ENCODE data around the gene ERBB4.

Gene ERBB4

GRCh38 chr2:212392043-212392442, 146.6 kb downstream of the ERBB4 start:
- no peaks in the 10 kb centered on the region for H4K20me1 ChIP-seq (ENCODE audit: insufficient read depth, low read length)
- H3K4me1 ChIP-seq (ENCODE audit: low read length), result no peaks in the 10 kb centered on the region
- H3K9me3 ChIP-seq (replicated peaks; ENCODE audit: insufficient read depth, low read length), result no peaks in the 10 kb centered on the region
- H3F3A ChIP-seq (ENCODE audit: insufficient read depth, low read length), result no peaks in the 10 kb centered on the region
- H3K27ac ChIP-seq (ENCODE audit: low read length), result no peak overlapping the region
- H3K4me3 ChIP-seq (ENCODE audit: low read length), result no peak overlapping the region
- no peak overlapping the region for H2AFZ ChIP-seq (ENCODE audit: low read length)
- TF ChIP-seq EZH2phosphoT487 (IDR thresholded peaks at IDR 0.05; ENCODE audit: low read length) (no peak), CTCF (IDR thresholded peaks at IDR 0.05; ENCODE audit: low read length) (no peak), EZH2 (optimal IDR thresholded peaks at IDR 0.05; ENCODE audit: low read depth, low read length) (no peak)
- H3K79me2 ChIP-seq (ENCODE audit: low read length), result no peaks in the 10 kb centered on the region
- H3K36me3 ChIP-seq (replicated peaks; ENCODE audit: insufficient read depth, low read length), result no peaks in the 10 kb centered on the region
- DNase-seq, result no peak
- H3K9ac ChIP-seq (ENCODE audit: low read length), result no peak overlapping the region
- no peaks in the 10 kb centered on the region for H3K27me3 ChIP-seq (replicated peaks; ENCODE audit: insufficient read depth, low read length)
- no peaks in the 10 kb centered on the region for H3K9me2 ChIP-seq (replicated peaks; ENCODE audit: insufficient read depth, low read length)
- H3K4me2 ChIP-seq (ENCODE audit: low read depth, low read length), result no peak overlapping the region

GRCh38 chr2:212387146-212387545, 151.5 kb downstream of the ERBB4 start:
- H3K4me1 ChIP-seq (ENCODE audit: low read length), result no peaks in the 10 kb centered on the region
- H2AFZ ChIP-seq (ENCODE audit: low read length), result no peak overlapping the region
- no peaks in the 10 kb centered on the region for H3K27me3 ChIP-seq (replicated peaks; ENCODE audit: insufficient read depth, low read length)
- H3K9me2 ChIP-seq (replicated peaks; ENCODE audit: insufficient read depth, low read length), result no peaks in the 10 kb centered on the region
- H3K4me2 ChIP-seq (ENCODE audit: low read depth, low read length), result no peak overlapping the region
- H3K79me2 ChIP-seq (ENCODE audit: low read length), result no peaks in the 10 kb centered on the region
- no peaks in the 10 kb centered on the region for H3F3A ChIP-seq (ENCODE audit: insufficient read depth, low read length)
- TF ChIP-seq EZH2phosphoT487 (IDR thresholded peaks at IDR 0.05; ENCODE audit: low read length) (no peak), EZH2 (optimal IDR thresholded peaks at IDR 0.05; ENCODE audit: low read depth, low read length) (no peak), CTCF (IDR thresholded peaks at IDR 0.05; ENCODE audit: low read length) (no peak)
- no peak overlapping the region for H3K27ac ChIP-seq (ENCODE audit: low read length)
- H4K20me1 ChIP-seq (ENCODE audit: insufficient read depth, low read length), result no peaks in the 10 kb centered on the region
- no peak overlapping the region for H3K9ac ChIP-seq (ENCODE audit: low read length)
- no peaks in the 10 kb centered on the region for H3K9me3 ChIP-seq (replicated peaks; ENCODE audit: insufficient read depth, low read length)
- no peak overlapping the region for H3K4me3 ChIP-seq (ENCODE audit: low read length)
- no peaks in the 10 kb centered on the region for H3K36me3 ChIP-seq (replicated peaks; ENCODE audit: insufficient read depth, low read length)
- DNase-seq, result no peak

- no peaks in the 10 kb centered on the region for H4K20me1 ChIP-seq (ENCODE audit: insufficient read depth, low read length)
- no peaks in the 10 kb centered on the region for H3K4me1 ChIP-seq (ENCODE audit: low read length)
- no peak overlapping the region for H3K4me3 ChIP-seq (ENCODE audit: low read length)
- no peaks in the 10 kb centered on the region for H3K9me3 ChIP-seq (replicated peaks; ENCODE audit: insufficient read depth, low read length)
- no peaks in the 10 kb centered on the region for H3K36me3 ChIP-seq (replicated peaks; ENCODE audit: insufficient read depth, low read length)
- no peak overlapping the region for H3K9ac ChIP-seq (ENCODE audit: low read length)
- H3K9me2 ChIP-seq (replicated peaks; ENCODE audit: insufficient read depth, low read length), result no peaks in the 10 kb centered on the region
- H2AFZ ChIP-seq (ENCODE audit: low read length), result no peak overlapping the region
- H3K27me3 ChIP-seq (replicated peaks; ENCODE audit: insufficient read depth, low read length), result no peaks in the 10 kb centered on the region
- H3F3A ChIP-seq (ENCODE audit: insufficient read depth, low read length), result no peaks in the 10 kb centered on the region
- no peak overlapping the region for H3K27ac ChIP-seq (ENCODE audit: low read length)
- DNase-seq, result no peak
- H3K79me2 ChIP-seq (ENCODE audit: low read length), result no peaks in the 10 kb centered on the region
- H3K4me2 ChIP-seq (ENCODE audit: low read depth, low read length), result no peak overlapping the region
- no peak for TF ChIP-seq CTCF (IDR thresholded peaks at IDR 0.05; ENCODE audit: low read length)
- TF ChIP-seq EZH2 (optimal IDR thresholded peaks at IDR 0.05; ENCODE audit: low read depth, low read length), result no peak
- TF ChIP-seq EZH2phosphoT487 (IDR thresholded peaks at IDR 0.05; ENCODE audit: low read length), result no peak
Measured at GRCh38 chr2:212385241-212385640, 153.4 kb downstream of the ERBB4 start.

Measured in MM.1S (cell line).